ENCODE results near the gene AURKAIP1. TPM values are rescaled to one million over a fixed set of nuclear protein-coding genes. Genes with fewer than 3 reads are reported as not detected.

Gene AURKAIP1
- total and polyA plus RNA-seq, 2 of the 13 experiments (the other 11 are each of a cell fraction or from before 2014, with no cell fraction given): 69.5 to 175 TPM

DNA sequence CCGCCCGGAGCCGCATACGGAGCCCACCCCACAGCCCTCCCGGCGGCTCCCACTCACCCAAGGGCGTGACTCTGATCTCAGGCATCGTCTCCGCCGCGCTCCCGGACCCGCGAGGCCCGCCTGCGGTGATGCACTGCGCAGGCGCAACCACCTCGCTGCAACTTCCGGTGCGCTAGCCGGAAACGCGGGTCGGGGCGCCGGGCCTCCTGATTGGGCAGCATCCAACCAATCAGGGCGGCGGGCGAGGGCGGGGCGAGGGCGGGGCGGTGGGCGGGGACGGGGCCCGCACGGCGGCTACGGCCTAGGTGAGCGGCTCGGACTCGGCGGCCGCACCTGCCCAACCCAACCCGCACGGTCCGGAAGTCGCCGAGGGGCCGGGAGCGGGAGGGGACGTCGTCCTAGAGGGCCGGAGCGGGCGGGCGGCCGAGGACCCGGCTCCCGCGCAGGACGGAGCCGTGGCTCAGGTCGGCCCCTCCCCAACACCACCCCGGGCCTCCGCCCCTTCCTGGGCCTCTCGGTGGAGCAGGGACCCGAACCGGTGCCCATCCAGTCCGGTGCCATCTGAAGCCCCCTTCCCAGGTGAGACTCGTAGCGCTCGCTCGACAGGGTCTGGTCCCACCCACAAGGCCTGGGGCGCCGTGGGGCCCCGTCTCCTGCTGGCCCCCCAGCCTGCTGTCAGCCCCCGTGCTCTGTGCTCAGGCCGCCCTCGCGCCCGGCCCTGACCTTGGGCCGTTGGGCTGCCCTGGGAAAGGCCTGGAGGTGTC, 50.3 kb downstream of the AURKAIP1 start, which contains the start of the genes CPTP and INTS11 (continued):
- no peak for TF ChIP-seq ZNF101 (CRISPR knock-in tag; IDR thresholded peaks at IDR 0.05; ENCODE audit: borderline replicate concordance, low read depth)
- TF ChIP-seq, protein P1, sequence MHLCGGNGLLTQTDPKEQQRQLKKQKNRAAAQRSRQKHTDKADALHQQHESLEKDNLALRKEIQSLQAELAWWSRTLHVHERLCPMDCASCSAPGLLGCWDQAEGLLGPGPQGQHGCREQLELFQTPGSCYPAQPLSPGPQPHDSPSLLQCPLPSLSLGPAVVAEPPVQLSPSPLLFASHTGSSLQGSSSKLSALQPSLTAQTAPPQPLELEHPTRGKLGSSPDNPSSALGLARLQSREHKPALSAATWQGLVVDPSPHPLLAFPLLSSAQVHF (CRISPR knock-in tag; IDR thresholded peaks at IDR 0.05): no peak
- TF ChIP-seq, protein P2, sequence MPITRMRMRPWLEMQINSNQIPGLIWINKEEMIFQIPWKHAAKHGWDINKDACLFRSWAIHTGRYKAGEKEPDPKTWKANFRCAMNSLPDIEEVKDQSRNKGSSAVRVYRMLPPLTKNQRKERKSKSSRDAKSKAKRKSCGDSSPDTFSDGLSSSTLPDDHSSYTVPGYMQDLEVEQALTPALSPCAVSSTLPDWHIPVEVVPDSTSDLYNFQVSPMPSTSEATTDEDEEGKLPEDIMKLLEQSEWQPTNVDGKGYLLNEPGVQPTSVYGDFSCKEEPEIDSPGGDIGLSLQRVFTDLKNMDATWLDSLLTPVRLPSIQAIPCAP (CRISPR knock-in tag; IDR thresholded peaks at IDR 0.05; ENCODE audit: low read depth): no peak
- peak; percentile 6 for TF ChIP-seq TEAD3 (CRISPR knock-in tag; optimal IDR thresholded peaks at IDR 0.05; ENCODE audit: borderline replicate concordance)
- TF ChIP-seq PHF21A (CRISPR knock-in tag; IDR thresholded peaks at IDR 0.05): peak; percentile 46; the same call in 1 of the 2 replicates
- no peak for TF ChIP-seq PRMT3 (CRISPR knock-in tag; IDR thresholded peaks at IDR 0.05; ENCODE audit: borderline replicate concordance, low read depth)
- TF ChIP-seq, protein P3, sequence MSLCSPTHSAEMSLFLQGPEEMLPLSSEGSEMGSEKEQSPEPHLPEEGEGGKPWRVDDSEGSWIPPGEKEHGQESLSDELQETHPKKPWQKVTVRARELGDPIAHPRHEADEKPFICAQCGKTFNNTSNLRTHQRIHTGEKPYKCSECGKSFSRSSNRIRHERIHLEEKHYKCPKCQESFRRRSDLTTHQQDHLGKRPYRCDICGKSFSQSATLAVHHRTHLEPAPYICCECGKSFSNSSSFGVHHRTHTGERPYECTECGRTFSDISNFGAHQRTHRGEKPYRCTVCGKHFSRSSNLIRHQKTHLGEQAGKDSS (CRISPR knock-in tag; IDR thresholded peaks at IDR 0.05; ENCODE audit: borderline replicate concordance, low read depth): no peak
- no peak for TF ChIP-seq ZNF33A (CRISPR knock-in tag; IDR thresholded peaks at IDR 0.05; ENCODE audit: borderline replicate concordance)
- TF ChIP-seq RELA (CRISPR knock-in tag; IDR thresholded peaks at IDR 0.05): no peak
- TF ChIP-seq ZNF781 (CRISPR knock-in tag; IDR thresholded peaks at IDR 0.05; ENCODE audit: borderline replicate concordance, not compliant biosample characterization): no peak
- peak; percentile 63; the same call in 1 of the 2 replicates for TF ChIP-seq EEA1 (CRISPR knock-in tag; IDR thresholded peaks at IDR 0.05; ENCODE audit: borderline replicate concordance)
- TF ChIP-seq ZNF138 (CRISPR knock-in tag; IDR thresholded peaks at IDR 0.05; ENCODE audit: low read depth): 0 out of 2 replicates have a peak, but pooled peaks have one; percentile 70
- TF ChIP-seq REPIN1 (CRISPR knock-in tag; IDR thresholded peaks at IDR 0.05; ENCODE audit: borderline replicate concordance, low read depth): no peak
- no peak for TF ChIP-seq MEIS1 (CRISPR knock-in tag; IDR thresholded peaks at IDR 0.05; ENCODE audit: borderline replicate concordance)
- no peak for TF ChIP-seq ZNF780A (CRISPR knock-in tag; IDR thresholded peaks at IDR 0.05)
- TF ChIP-seq ZNF383 (CRISPR knock-in tag; IDR thresholded peaks at IDR 0.05; ENCODE audit: borderline replicate concordance): no peak
- TF ChIP-seq ZNF432 (CRISPR knock-in tag; IDR thresholded peaks at IDR 0.05; ENCODE audit: borderline replicate concordance): no peak
- TF ChIP-seq ZFP1 (CRISPR knock-in tag; IDR thresholded peaks at IDR 0.05): no peak
- TF ChIP-seq TBL1XR1 (IDR thresholded peaks at IDR 0.05; ENCODE audit: borderline replicate concordance, low read length, partially characterized antibody): no peak
- TF ChIP-seq ZNF543 (CRISPR knock-in tag; IDR thresholded peaks at IDR 0.05): no peak
- no peak for TF ChIP-seq NFRKB (IDR thresholded peaks at IDR 0.05)
- TF ChIP-seq, protein P4, sequence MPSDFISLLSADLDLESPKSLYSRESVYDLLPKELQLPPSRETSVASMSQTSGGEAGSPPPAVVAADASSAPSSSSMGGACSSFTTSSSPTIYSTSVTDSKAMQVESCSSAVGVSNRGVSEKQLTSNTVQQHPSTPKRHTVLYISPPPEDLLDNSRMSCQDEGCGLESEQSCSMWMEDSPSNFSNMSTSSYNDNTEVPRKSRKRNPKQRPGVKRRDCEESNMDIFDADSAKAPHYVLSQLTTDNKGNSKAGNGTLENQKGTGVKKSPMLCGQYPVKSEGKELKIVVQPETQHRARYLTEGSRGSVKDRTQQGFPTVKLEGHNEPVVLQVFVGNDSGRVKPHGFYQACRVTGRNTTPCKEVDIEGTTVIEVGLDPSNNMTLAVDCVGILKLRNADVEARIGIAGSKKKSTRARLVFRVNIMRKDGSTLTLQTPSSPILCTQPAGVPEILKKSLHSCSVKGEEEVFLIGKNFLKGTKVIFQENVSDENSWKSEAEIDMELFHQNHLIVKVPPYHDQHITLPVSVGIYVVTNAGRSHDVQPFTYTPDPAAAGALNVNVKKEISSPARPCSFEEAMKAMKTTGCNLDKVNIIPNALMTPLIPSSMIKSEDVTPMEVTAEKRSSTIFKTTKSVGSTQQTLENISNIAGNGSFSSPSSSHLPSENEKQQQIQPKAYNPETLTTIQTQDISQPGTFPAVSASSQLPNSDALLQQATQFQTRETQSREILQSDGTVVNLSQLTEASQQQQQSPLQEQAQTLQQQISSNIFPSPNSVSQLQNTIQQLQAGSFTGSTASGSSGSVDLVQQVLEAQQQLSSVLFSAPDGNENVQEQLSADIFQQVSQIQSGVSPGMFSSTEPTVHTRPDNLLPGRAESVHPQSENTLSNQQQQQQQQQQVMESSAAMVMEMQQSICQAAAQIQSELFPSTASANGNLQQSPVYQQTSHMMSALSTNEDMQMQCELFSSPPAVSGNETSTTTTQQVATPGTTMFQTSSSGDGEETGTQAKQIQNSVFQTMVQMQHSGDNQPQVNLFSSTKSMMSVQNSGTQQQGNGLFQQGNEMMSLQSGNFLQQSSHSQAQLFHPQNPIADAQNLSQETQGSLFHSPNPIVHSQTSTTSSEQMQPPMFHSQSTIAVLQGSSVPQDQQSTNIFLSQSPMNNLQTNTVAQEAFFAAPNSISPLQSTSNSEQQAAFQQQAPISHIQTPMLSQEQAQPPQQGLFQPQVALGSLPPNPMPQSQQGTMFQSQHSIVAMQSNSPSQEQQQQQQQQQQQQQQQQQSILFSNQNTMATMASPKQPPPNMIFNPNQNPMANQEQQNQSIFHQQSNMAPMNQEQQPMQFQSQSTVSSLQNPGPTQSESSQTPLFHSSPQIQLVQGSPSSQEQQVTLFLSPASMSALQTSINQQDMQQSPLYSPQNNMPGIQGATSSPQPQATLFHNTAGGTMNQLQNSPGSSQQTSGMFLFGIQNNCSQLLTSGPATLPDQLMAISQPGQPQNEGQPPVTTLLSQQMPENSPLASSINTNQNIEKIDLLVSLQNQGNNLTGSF (CRISPR knock-in tag; IDR thresholded peaks at IDR 0.05): no peak
